ENCODE measurements around the gene FSD1.

- TF ChIP-seq POLR2A (IDR thresholded peaks at IDR 0.05) = no peak
- no peak for TF ChIP-seq POLR2AphosphoS5 (IDR thresholded peaks at IDR 0.05)
These were observed 12.6 kb downstream of the FSD1 start for GRCh38 chr19:4316956-4317355.

Data from prostate gland (tissue), 1 donor.